ENCODE results near the gene ANKRA2.

Gene ANKRA2

GRCh38 chr5:73534971-73535370 lies 30.5 kb downstream of the ANKRA2 start:
- TF ChIP-seq FOXP2 (optimal IDR thresholded peaks at IDR 0.05; ENCODE audit: borderline replicate concordance, extremely low read depth, extremely low read length, insufficient read depth) (no peak), SIN3A (IDR thresholded peaks at IDR 0.05; ENCODE audit: borderline replicate concordance, insufficient read depth, low read length) (no peak), TAF1 (IDR thresholded peaks at IDR 0.05; ENCODE audit: borderline replicate concordance, insufficient read depth, low read length) (no peak), POLR2AphosphoS5 (IDR thresholded peaks at IDR 0.05; ENCODE audit: low read depth, low read length) (no peak), REST (IDR thresholded peaks at IDR 0.05; ENCODE audit: insufficient read depth in 1 of 2, low read depth in 2 of 2, low read length in 2 of 2) (no peak)

DNA sequence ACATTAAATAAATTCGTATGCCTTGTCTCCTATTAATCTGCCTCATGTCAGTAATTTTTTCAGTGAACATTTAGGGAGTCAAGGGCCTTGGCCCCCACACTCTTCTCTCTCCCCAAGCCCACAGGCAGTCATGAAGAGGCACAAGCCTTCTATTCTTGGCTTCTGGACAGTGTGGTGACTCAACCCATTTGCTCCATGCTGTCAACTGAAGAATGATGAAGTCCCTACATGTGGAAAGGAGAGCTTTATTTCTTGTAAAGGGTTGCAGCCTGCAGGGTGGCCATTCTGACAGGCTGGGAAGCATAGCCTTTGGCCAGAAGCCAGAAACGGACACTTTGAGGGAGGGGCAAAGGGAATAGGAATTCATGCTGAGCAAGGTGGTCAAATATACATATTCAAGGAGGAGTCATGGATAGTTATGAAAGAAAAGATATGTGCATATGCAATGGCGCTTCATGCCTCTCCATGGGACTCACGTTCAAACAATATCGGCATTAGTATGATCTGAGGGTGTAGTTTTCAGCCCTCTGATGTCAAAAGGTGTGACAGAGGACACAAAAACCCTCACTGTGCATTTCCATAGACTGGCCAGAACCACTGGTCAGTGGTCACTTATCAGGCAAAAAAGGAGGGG lies 31.3 kb downstream of the ANKRA2 start:
- no peak for TF ChIP-seq FOXP2 (optimal IDR thresholded peaks at IDR 0.05; ENCODE audit: borderline replicate concordance, extremely low read depth, extremely low read length, insufficient read depth)
- TF ChIP-seq SIN3A (IDR thresholded peaks at IDR 0.05; ENCODE audit: borderline replicate concordance, insufficient read depth, low read length), result no peak
- no peak for TF ChIP-seq POLR2AphosphoS5 (IDR thresholded peaks at IDR 0.05; ENCODE audit: low read depth, low read length)
- TF ChIP-seq TAF1 (IDR thresholded peaks at IDR 0.05; ENCODE audit: borderline replicate concordance, insufficient read depth, low read length), result no peak
- TF ChIP-seq REST (IDR thresholded peaks at IDR 0.05; ENCODE audit: insufficient read depth in 1 of 2, low read depth in 2 of 2, low read length in 2 of 2), result no peak

DNA sequence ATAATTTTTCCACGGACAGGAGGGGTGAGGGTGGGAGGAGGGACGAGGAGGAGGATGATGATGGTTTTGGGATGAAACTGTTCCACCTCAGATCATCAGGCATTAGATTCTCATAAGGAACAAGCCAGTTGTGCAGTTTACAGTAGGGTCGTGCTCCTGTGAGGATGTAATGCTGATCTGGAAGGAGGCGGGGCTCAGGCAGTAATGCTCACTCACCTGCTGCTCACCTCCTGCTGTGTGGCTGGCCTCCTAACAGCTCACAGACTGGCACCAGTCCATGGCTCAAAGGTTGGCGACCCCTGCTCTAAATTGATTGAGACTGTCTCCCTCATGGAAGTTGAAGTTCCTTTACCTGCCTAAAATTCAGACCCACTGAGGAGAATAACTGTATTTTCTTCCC lies 33.2 kb downstream of the ANKRA2 start:
- TF ChIP-seq POLR2AphosphoS5 (IDR thresholded peaks at IDR 0.05; ENCODE audit: low read depth, low read length), result no peak
- TF ChIP-seq FOXP2 (optimal IDR thresholded peaks at IDR 0.05; ENCODE audit: borderline replicate concordance, extremely low read depth, extremely low read length, insufficient read depth), result no peak
- TF ChIP-seq TAF1 (IDR thresholded peaks at IDR 0.05; ENCODE audit: borderline replicate concordance, insufficient read depth, low read length), result no peak
- TF ChIP-seq SIN3A (IDR thresholded peaks at IDR 0.05; ENCODE audit: borderline replicate concordance, insufficient read depth, low read length), result no peak
- TF ChIP-seq REST (IDR thresholded peaks at IDR 0.05; ENCODE audit: insufficient read depth in 1 of 2, low read depth in 2 of 2, low read length in 2 of 2), result no peak

- TF ChIP-seq FOXP2 (optimal IDR thresholded peaks at IDR 0.05; ENCODE audit: borderline replicate concordance, extremely low read depth, extremely low read length, insufficient read depth) (no peak), REST (IDR thresholded peaks at IDR 0.05; ENCODE audit: insufficient read depth in 1 of 2, low read depth in 2 of 2, low read length in 2 of 2) (no peak), SIN3A (IDR thresholded peaks at IDR 0.05; ENCODE audit: borderline replicate concordance, insufficient read depth, low read length) (no peak), TAF1 (IDR thresholded peaks at IDR 0.05; ENCODE audit: borderline replicate concordance, insufficient read depth, low read length) (no peak)
These were observed 34.1 kb downstream of the ANKRA2 start for GRCh38 chr5:73531356-73531755.
